Anterior cingulate cortex (tissue), 58 donors: Measurements from ENCODE around the gene HOPX.
A peak's percentile ranks its signal among the peaks of the same experiment; 100 is the strongest.
"Not testable (repeated sequence)": the region's sequence is repeated elsewhere in the genome, so short reads cannot be mapped to it uniquely, and the experiment has no call there.

Experiments used
- DNase-seq, 58 donors: peaks; one replicate each; lab custom pipeline; 2025; lab: John Stamatoyannopoulos, UW

The HOPX gene

GRCh38 chr4:56681158-56681852, at the start of gene HOPX:
Gene HOPX (minus strand): TSS chr4:56681296. CDS start chr4:56657816, 23,480 bp downstream.
- DNase-seq, result peak in 4 of 58 donors; percentile 9 to 20 (median 18)

GRCh38 chr4:56730097-56730496, 49.0 kb upstream of the HOPX start:
- DNase-seq, result no peak

DNA sequence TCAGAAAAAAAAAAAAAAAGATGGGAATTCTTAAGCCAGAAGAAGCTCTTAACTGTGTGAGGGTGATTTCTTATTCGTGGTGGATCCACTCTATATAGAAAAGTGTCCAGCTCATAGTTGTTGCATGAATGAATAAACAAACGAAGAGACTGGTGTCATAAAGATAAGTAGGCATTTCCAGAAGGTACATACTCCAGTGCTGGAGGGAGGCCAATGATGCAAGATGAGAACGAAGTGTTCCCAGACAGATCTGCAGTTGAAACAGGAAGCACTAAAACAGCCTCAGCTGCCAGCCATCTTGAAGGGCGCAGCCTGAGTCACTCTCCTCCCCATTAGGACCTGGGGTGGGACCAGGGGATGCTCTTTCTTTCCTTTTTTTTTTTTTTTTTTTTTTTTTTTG, 47.4 kb upstream of the HOPX start:
- DNase-seq, result peak in 11 of 58 donors; percentile 1 to 57 (median 22)

DNA sequence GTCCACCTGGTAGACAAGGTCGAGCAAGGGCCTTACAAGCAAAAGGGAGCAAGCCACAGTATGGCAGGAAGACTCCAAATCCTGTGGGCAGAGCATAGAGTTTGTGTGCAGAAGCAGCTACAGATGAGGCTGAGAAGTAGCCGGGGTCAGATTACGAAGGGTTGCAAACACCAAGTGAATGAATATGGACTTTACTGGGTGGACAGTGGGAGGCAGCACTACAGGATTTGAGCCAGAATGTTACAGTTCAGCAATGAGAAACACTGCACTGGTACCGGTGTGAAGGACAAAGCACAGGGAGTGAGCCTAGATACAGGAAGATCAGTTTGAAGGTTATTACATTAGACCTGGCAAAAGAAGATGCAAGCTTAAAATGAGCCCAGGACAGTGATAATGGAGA, 46.1 kb upstream of the HOPX start:
- DNase-seq, result no peak

DNA sequence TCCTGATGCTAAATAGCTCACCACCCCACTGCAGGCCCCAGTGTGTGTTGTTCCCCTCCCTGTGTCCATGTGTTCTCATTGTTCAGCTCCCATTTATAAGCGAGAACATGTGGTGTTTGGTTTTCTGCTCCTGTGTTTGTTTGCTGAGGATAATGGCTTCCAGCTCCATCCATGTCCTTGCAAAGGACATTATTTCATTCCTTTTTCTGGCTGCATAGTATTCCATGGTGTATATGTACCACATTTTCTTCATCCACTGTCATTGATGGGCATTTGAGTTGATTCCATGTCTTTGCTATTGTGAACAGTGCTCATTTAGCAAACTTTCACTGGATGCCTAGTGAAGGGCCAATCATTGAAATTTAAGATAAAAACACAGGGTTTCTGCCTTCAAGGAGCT, 45.5 kb upstream of the HOPX start:
- not testable (repeated sequence) for DNase-seq

DNA sequence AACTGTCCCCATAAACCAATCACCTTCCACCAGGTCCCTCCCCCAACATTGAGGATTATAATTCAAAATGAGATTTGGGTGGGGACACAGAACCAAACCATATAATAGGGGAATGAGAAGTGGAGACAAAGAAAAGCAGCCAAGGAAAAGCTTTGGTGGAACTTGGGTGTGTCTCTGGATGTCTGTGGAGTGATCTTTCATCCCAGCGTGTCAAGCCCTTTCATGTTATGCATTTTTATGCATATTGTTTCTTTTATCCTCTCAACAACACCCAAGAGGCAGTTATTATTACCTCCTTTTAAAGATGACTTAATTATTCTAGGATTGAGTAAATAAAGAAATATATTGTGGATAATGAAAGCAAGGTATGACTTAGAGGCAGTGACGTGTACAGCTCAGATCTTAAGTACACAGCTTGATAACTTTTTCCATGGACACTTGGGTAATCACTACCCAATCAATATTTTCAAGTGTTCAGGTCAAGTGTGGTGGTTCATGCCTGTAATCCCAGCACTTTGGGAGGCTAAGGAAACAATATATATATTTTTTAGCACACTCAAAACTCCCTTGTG, 42.6 kb upstream of the HOPX start:
- DNase-seq, result no peak

GRCh38 chr4:56723201-56723605, 42.1 kb upstream of the HOPX start:
- no peak for DNase-seq

- no peak for DNase-seq
These were observed 27.1 kb upstream of the HOPX start for GRCh38 chr4:56708146-56708545.

DNA sequence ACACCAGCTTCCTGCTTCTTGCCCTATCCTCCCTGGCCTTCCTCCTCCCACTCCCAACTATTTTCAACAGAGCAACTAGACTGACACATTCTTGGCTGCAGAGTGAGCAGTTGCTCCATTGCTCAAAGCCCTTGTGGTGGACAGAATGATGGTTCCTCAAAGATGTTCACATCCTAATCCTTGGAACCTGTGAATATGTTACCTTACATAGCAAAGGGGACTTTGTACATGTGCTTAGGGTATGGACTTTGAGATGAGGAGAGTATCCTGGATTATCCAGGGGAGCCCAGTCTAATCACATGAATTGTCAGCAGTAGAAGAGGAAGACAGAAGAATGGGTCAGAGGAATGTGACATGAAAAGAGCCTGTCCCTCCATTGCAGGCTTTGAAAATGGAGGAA, 24.9 kb upstream of the HOPX start:
- DNase-seq, result no peak

- DNase-seq, result no peak
These were observed 24.2 kb upstream of the HOPX start for GRCh38 chr4:56705334-56705733.

- DNase-seq, result peak in 9 of 58 donors; percentile 5 to 38 (median 13)
These were observed 23.2 kb upstream of the HOPX start for GRCh38 chr4:56704089-56704871.

DNA sequence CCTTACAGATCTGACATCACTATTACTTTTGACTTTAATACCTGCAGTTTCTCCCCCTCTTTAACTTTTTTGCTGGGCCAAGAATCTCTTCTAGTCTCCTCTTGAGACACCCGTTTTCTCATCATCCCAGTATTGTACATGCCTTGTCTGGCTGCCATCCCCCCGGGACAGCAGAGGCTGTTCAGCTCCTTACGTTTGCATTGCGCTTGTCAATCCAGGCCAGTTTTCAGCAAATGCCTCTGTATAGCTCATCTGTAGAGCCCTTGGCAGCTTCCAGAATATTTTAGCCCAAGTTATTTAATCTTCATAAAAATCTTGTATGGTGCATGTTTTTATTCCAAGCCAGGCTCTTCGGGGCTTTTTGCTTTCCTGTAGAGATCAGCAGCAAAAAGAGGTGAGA, 22.3 kb upstream of the HOPX start:
- no peak for DNase-seq

DNA sequence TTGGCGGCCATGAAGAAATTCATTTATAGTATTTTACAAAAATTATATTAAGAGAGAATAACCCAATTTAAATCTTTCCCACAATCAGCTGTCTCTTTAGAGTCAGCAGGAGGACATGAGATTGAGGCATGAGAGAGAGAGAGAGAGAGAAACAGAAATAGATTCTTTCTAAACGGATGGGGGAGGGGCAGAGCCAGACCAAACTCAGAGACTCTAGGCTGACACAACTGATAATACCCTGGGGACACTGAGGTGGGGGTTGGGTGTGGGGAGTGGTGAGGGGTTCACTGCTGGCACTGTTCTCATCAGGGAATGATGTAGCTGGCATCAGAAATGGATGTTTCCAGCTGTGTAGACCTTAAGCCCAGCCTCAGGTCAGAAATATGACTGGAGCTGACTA, 20.5 kb upstream of the HOPX start:
- no peak for DNase-seq

DNA sequence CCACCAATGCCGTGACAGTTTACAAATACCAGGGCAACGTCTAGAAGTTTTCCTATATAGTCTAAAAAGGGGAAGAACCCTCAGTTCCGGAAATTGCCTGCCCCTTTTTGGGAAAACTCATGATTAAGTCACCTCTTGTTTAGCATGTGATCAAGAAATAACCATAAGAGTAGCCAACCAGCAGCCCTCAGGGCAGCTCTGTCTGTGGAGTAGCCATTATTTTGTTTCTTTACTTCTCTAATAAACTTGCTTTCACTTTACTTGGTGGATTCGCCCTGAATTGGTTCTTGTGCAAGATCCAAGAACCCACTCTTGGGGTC, 20.0 kb upstream of the HOPX start:
- DNase-seq, result no peak

DNA sequence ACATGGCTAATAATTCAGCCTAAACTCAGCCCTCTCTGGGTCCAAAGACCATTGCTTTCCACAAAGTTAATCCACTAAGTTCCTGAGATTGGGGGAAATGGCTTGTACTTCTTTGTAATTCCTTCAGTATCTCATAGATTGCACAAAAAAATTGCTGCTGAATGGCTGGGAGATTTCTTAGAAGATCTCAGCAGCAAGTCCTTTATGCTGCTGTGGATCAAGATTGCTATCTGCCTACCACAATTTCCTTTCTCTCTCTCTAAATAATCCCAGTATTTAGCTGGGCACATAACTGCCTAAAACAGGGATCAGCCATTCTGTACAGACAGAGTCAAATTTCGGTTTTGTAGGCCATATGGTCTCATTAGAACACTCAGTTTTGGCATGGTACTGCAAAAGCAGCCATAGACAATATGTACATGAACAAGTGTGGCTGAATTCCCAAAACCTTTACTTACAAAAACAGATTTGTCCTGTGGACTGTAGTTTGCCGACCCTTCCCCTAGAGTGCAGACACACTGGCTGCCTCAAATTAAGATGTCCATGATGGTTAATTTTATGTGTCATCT, 18.5 kb upstream of the HOPX start:
- no peak for DNase-seq

DNA sequence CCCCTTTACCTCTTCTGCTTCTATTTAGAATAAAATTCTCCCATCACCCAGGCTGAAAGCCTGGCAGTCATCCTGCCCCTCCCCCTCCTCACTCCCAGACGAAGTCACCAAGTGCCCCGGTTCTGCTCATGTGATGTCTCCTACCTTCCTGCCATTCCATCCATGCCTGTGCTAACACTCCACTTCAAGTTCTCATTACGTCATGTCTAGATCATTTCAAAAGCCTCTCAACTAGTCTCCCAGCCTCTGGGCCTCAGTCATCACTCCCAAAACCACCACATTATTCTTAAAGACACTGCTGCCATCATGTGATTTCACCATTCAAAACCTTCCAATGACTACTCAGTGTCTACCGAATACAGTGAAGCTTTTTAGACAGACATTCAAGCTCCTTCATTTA, 17.2 kb upstream of the HOPX start:
- no peak for DNase-seq

- no peak for DNase-seq
These were observed 15.0 kb upstream of the HOPX start for GRCh38 chr4:56696056-56696455.

DNA sequence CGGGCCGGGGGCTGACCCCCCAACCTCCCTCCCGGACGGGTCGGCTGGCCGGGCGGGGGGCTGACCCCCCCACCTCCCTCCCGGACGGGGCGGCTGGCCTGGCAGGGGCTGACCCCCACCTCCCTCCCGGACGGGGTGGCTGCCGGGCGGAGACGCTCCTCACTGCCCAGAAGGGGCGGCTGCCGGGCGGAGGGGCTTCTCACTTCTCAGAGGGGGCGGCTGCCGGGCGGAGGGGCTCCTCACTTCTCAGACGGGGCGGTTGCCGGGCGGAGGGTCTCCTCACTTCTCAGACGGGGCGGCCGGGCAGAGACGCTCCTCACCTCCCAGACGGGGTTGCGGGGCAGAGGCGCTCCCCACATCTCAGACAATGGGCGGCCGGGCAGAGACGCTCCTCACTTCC, 12.4 kb upstream of the HOPX start:
- not testable (repeated sequence) for DNase-seq

- peak in 2 of 58 donors; percentile 9 to 18 for DNase-seq
These were observed 11.5 kb upstream of the HOPX start for GRCh38 chr4:56692576-56692975.

DNA sequence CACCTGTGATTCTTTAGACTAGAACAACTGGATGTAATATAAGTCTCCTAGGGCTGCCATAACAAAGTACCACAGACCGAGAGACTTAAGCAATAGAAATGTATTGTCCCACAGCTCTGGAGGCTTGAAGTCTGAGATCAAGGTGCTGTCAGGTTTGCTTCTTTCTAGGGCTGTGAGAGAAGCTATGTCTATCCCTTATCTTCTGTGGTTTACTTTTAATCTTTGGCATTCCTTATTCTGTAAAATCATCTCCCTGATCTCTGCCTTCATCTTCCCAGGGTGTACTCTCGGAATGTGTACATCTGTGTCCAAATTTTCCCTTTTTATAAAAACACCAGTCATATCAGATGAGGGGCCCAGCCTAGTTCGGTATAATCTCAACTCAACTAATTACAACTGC, 10.3 kb upstream of the HOPX start:
- DNase-seq, result no peak

DNA sequence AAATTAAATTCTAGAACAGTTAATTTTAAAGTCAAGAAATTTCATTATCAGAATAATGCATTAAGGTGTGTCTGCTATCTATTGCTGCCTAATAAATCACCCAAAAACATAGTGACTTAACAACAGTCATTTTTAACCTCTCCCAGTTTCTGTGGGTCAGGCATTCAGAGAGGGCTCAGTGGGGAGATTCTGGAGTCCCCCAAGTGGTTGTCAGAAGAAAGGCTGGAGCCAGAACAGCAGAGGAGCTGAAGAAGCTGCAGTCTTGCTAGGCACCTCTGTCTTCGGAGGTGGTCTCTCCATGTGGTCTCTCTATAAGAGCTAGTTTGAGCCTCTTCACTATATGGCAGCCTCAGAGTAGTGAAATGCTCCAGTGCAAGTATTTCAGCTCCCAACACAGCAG, 9.3 kb upstream of the HOPX start:
- no peak for DNase-seq
